22Rv1 (cell line): Measurements from ENCODE around the gene EGFR.

Experiments
- CTCF ChIP-seq: fragments of 450-650 bp; IDR thresholded peaks from 2 replicates; pipeline ENCODE4 v1.5.1; 2017; ENCODE audit warnings: mild to moderate bottlenecking
- ZFX ChIP-seq: fragments of 450-650 bp; IDR thresholded peaks from 2 replicates; pipeline ENCODE4 v1.6.1; 2017; ENCODE audit warnings: antibody characterized with exemption, borderline replicate concordance

DNA sequence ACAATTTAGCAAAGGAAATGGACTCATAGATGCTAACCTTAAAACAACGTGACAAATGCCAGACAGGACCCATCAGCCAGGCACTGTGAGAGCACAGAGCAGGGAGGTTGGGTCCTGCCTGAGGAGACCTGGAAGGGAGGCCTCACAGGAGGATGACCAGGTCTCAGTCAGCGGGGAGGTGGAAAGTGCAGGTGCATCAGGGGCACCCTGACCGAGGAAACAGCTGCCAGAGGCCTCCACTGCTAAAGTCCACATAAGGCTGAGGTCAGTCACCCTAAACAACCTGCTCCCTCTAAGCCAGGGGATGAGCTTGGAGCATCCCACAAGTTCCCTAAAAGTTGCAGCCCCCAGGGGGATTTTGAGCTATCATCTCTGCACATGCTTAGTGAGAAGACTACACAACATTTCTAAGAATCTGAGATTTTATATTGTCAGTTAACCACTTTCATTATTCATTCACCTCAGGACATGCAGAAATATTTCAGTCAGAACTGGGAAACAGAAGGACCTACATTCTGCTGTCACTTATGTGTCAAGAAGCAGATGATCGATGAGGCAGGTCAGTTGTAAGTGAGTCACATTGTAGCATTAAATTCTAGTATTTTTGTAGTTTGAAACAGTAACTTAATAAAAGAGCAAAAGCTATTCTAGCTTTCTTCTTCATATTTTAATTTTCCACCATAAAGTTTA is 188.8 kb downstream of the EGFR start:
- no peak for TF ChIP-seq CTCF
- no peak for TF ChIP-seq ZFX
